SW480 (cell line): ENCODE data around the gene SPSB3.
A peak's percentile ranks its signal among the peaks of the same experiment; 100 is the strongest.

Experiments
- DNase-seq: peaks from one replicate; pipeline ENCODE4 v3.0.0-alpha.2; 2016; ENCODE audit warnings: low spot score

SPSB3 gene

GRCh38 chr16:1782408-1783264 lies at the start of gene SPSB3, which contains the start of gene NUBP2:
Gene SPSB3, minus strand, starts transcription at chr16:1782571. Its CDS starts 1,088 bp downstream, at chr16:1781483.
Gene NUBP2, plus strand, starts transcription at chr16:1782960. Its CDS starts 61 bp downstream, at chr16:1783021.
- DNase-seq = peak; percentile 99

GRCh38 chr16:1831186-1832075 lies 49.1 kb upstream of the SPSB3 start:
- DNase-seq = no peak

DNA sequence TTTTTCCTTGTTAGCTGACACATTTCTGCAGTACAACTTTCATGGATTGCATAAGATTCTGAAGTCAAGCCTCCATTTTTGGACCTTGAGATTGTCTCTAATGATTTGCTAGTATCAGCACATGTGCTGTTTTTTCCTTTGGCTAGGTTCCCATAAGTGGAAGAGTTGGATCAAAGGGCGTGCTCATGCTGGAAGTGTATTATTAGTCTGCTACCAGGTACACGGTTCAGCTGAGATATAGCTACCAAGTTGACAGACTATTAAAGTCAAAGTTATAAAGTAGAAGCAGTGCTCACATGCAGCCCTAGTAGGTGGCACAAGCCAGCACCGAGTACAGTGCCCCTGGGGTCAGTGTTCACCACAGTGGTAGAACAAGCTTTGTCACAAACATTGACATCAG lies 47.8 kb upstream of the SPSB3 start:
- DNase-seq = no peak

DNA sequence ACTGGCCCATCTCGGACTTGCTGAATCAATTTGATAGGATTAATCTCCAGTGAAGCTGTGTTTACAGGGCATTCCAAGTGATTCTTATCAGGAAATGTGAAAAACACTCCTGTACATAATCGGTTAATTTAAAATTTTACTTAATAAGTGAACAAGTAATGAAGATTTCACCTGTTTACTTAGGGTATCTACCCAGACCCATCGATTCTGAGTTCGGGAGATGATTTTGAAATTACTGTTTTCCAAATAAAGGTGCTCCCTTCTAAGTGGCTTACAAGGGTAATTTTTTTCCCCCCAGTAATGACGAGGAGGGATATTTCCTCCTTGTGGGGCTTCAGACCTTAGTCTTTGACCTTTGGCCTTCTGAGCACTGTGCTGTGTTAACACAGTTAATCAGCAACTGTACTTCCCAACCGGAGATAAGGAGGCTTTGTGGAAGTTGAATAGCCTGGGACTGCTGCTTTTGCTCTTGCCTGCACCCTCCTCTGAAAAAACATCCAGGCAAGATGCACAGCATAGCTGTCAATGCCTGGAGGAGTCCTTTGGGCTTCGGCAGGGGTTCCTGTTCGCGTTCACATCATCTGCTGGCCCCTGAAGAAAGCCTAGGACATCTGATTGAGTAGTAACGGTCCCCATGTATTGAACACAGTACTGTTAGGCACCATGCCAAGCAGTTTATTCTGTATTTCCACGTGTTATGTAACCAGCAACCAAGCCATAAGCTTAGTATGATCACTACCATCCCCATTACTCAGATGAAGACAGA lies 46.5 kb upstream of the SPSB3 start:
- no peak for DNase-seq

DNA sequence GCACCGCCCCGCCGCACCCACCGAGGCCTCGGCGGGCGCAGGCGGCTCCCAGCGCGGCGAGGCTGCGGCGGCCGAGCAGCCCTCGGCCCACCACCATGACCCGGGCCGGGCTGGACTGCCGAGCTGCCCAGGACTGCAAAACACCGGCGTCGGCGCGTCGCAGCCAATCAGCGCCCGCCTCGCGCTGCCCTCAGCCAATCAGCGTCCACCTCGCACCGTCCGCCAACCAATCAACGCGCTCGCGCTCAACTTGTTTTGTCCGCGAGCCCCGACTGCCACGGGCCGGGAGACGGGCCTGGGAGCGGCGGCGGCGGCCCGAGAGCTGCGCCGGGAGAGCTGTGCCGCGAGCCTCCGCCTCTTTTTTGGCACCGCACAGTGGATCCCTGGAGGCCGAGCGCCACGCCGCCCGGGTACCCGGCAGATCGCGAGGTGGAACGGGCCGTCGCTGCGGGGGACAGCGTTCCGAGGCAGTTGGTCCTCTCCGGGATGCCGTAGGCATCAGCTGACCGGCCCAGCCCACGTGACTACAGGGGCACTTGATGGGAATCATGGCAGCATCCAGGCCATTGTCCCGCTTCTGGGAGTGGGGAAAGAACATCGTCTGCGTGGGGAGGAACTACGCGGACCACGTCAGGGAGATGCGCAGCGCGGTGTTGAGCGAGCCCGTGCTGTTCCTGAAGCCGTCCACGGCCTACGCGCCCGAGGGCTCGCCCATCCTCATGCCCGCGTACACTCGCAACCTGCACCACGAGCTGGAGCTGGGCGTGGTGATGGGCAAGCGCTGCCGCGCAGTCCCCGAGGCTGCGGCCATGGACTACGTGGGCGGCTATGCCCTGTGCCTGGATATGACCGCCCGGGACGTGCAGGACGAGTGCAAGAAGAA lies 44.6 kb upstream of the SPSB3 start, which contains the start of the genes FAHD1 and HAGH:
Gene FAHD1 (plus strand): TSS at position 516 of the 883 bp plus-strand sequence. CDS start 33 bp downstream, at position 549.
Gene HAGH (minus strand): TSS at position 135 of the 883 bp plus-strand sequence. CDS start 38 bp downstream, at position 97.
- DNase-seq = peak; percentile 90

GRCh38 chr16:1825864-1826690 lies 43.7 kb upstream of the SPSB3 start:
- DNase-seq = peak; percentile 50

GRCh38 chr16:1825381-1825863 lies 43.1 kb upstream of the SPSB3 start:
- no peak for DNase-seq

- DNase-seq = peak; percentile 39
Measured at GRCh38 chr16:1823821-1824220, 41.5 kb upstream of the SPSB3 start.

DNA sequence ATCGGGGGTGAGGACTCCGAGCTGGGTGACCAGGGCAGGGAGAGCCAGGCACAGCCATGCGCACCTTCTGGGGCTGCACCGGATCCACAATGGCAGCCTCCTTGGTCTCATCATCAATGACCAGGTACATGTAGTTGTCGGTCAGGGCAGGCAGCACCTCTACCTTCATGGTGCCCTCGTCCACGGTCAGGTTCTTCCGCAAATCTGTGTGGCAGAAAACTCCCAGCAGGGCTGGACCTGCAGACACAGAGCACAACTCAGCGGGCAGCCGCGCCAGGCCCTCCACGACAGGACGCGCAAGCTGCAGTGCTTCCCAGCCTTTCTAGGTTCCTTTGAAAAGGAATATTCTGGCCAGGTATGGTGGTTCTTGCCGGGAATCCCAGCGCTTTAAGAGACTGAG lies 40.4 kb upstream of the SPSB3 start:
- no peak for DNase-seq

DNA sequence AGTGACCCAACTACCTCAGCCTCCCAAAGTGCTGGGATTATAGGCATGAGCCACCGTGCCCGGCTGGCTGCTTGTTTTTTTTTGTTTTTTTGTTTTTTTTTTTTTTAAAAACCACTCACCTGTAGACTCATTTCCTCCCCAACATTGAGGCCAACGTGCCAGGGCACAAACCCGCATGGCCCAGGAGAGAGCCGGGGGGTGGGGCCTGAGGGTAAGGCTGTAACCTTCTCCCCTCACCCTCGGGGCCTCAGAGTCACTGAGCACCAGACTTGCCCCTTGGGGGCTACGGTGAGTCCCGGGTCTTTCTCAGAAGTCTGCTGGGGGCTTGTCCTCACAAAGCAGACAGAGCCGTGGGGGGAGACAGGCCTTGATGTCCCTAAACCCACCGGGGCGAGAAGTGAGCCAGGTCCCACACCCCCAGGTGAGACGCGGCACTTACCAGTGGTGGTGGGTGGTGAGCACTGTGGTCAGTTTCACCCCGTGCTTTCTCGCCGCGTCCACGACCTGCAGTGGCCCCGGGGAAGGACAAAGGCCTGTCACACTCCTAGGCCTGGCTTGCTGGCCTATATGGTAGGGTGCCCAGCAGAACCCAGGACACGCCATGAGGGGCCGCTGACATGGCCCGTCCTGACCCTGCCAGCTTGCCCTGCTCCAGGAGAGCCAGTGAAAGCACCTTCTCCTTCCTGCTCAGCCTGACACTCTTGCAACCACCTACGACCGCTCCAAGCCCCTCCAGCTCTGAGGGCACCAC lies 39.7 kb upstream of the SPSB3 start:
- DNase-seq = no peak

DNA sequence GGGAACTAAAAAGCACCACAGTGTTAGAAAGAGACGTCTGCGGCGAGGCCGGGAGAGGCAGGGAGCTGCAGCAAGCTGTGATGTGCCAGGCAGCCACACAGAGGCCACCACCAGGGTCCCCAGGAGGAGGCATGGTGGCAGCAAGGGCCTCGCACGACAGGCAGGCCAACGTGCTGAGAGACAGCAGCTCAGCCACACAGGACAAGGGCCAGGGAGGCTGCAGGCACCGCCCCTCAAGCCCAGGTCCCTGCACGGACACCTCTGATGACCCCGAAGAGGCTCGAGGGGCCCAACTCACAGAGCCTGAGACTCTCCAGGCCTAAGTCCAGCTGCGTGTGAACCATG lies 38.5 kb upstream of the SPSB3 start:
- DNase-seq = no peak

DNA sequence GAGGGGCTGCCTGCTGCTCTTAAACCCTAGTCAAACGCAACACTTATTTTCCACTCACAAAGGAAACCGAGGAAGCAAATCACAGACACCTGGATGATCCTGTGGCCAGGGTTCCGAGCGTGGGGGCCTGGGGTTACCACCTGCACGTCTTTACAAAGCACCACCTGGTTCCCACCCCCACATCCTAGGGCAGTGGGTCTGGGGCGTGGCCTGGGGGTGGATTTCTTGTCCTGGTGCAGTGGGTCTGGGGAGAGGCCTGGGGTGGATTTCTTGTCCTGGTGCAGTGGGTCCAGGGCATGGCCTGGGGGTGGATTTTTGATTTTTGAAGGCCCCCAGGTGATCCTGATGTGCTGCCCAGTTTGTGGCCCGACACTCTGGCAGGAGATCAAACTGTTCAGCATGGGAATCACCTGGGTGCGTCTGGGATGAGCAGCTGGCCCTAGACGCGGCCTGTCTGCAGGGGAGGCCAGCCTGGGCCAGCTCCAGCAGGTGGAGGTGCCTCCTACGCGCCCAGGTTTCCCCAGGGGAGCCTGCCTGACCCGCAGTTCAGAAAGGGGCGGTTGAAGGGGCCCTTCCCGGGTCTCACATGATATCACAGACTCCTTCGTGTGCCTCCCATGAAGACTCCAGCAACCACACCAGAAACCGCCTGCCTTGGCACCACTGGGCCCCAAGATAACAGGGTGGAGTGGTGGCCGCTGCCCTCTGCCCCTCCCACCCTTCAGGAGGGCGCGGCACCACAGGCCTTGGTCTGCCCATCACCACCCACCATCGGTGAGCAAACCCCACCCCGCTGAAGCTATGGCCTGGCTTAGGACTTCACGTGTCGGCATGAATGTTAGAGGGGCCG lies 38.0 kb upstream of the SPSB3 start:
- no peak for DNase-seq

DNA sequence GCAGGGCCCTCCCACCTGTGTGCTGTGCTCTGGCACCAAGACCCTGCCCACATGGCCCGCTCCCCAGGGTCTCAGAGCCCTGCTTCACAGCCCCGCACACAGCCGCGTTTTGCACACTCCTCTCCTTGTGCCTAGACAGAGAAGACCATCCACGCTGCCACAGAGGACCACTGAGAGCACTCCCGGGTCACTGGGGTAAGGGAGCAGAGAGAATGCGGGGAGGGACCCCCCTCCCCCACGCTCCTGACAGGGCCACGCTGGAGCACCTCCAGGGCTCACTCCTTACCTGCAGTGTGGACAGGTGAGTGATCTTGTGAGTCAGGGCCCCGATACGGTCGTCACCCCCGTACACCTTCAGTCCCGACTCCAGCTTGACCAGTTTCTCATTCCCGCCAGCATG lies 37.2 kb upstream of the SPSB3 start:
- no peak for DNase-seq

DNA sequence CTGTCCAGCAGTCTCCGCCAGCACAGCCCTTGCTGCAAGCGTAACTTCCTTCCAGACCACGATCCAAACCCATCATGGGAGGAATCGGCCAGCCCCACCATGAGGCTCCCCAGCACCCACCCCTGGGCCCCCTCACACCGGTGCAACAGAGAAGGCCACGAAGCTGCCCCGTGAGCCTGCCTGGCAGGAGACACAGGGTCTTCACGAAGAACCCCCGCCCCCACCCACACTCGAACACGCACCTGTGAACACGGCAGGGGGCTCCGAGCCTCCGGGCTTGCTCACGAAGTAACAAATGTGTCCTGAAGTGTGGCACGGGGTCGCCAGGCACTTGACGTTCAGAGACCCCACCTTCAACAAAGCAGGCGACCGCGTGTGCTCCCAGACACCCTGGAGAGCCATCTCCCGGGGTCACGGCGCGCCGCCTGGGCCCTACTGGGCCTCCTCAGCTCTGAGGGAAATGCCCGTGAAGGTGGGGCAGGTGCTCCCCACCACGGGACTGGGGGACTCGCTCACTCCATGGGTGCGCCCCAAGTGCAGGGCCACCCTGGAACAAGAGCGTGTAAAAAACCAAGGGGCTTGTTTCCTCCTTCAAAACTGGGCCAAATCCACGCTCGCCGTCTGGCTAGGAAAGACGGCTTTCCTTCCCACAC lies 36.6 kb upstream of the SPSB3 start:
- no peak for DNase-seq

GRCh38 chr16:1818204-1818872 lies 36.0 kb upstream of the SPSB3 start:
- DNase-seq = no peak

GRCh38 chr16:1817716-1818115 lies 35.3 kb upstream of the SPSB3 start:
- no peak for DNase-seq

DNA sequence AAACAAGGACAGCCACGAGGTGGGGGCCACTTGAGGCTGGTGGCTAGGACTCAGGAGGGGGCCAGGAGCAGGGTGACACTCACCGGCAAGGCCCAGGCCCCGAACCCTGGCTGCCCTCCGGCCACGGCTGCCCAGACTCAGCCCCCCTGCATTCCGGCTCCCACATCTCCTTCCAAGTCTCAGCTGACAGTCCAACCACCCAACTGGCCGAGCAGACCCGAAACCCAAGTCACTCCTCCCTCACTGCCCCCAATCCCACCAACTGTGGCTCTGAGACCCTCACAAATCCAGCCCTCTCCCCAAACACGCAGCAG lies 34.9 kb upstream of the SPSB3 start:
- no peak for DNase-seq
